AG09319 (cell line): ENCODE results near the gene ALX4.

ENCODE experiments used
- DNase-seq: peaks from one replicate; pipeline ENCODE4 v3.0.0-alpha.2; 2010; ENCODE audit warnings: low read depth; ENCODE audit errors: extremely low read depth
- CTCF ChIP-seq: IDR thresholded peaks from 2 replicates; pipeline ENCODE4 v1.5.1; 2011; ENCODE audit warnings: low read depth, mild to moderate bottlenecking, inconsistent platforms, low read length, moderate library complexity

The ALX4 gene

GRCh38 chr11:44308256-44308922 lies 1.6 kb downstream of the ALX4 start:
- no peak for TF ChIP-seq CTCF
- no peak for DNase-seq

GRCh38 chr11:44307340-44308099 lies 2.4 kb downstream of the ALX4 start:
- TF ChIP-seq CTCF: no peak
- no peak for DNase-seq

GRCh38 chr11:44306918-44307244 lies 3.1 kb downstream of the ALX4 start:
- no peak for DNase-seq
- TF ChIP-seq CTCF: no peak

- DNase-seq: no peak
- no peak for TF ChIP-seq CTCF
These were observed 3.7 kb downstream of the ALX4 start for GRCh38 chr11:44306052-44306917.

GRCh38 chr11:44305470-44306051 lies 4.4 kb downstream of the ALX4 start:
- no peak for DNase-seq
- TF ChIP-seq CTCF: no peak

GRCh38 chr11:44305026-44305469 lies 4.9 kb downstream of the ALX4 start:
- TF ChIP-seq CTCF: no peak
- no peak for DNase-seq
